A549 treated with CpdA at 1 μM for 4 hours (cell line): ENCODE measurements around the gene SCYL2. TPM values are rescaled to one million over a fixed set of nuclear protein-coding genes. Genes with fewer than 3 reads are reported as not detected.

Experiments
- total RNA-seq: library from RNA; stranded (reverse); fragments of 200-300 nt; extraction: Qiagen RNA extraction; gene quantifications from 5 replicates; pipeline ENCODE4 v1.2.3, GENCODE V29; 2022; ENCODE audit warnings: low read depth

The SCYL2 gene, protein sequence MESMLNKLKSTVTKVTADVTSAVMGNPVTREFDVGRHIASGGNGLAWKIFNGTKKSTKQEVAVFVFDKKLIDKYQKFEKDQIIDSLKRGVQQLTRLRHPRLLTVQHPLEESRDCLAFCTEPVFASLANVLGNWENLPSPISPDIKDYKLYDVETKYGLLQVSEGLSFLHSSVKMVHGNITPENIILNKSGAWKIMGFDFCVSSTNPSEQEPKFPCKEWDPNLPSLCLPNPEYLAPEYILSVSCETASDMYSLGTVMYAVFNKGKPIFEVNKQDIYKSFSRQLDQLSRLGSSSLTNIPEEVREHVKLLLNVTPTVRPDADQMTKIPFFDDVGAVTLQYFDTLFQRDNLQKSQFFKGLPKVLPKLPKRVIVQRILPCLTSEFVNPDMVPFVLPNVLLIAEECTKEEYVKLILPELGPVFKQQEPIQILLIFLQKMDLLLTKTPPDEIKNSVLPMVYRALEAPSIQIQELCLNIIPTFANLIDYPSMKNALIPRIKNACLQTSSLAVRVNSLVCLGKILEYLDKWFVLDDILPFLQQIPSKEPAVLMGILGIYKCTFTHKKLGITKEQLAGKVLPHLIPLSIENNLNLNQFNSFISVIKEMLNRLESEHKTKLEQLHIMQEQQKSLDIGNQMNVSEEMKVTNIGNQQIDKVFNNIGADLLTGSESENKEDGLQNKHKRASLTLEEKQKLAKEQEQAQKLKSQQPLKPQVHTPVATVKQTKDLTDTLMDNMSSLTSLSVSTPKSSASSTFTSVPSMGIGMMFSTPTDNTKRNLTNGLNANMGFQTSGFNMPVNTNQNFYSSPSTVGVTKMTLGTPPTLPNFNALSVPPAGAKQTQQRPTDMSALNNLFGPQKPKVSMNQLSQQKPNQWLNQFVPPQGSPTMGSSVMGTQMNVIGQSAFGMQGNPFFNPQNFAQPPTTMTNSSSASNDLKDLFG
- 16.7 to 22.6 TPM (median 20.4 TPM) in 5 replicates for total RNA-seq

DNA sequence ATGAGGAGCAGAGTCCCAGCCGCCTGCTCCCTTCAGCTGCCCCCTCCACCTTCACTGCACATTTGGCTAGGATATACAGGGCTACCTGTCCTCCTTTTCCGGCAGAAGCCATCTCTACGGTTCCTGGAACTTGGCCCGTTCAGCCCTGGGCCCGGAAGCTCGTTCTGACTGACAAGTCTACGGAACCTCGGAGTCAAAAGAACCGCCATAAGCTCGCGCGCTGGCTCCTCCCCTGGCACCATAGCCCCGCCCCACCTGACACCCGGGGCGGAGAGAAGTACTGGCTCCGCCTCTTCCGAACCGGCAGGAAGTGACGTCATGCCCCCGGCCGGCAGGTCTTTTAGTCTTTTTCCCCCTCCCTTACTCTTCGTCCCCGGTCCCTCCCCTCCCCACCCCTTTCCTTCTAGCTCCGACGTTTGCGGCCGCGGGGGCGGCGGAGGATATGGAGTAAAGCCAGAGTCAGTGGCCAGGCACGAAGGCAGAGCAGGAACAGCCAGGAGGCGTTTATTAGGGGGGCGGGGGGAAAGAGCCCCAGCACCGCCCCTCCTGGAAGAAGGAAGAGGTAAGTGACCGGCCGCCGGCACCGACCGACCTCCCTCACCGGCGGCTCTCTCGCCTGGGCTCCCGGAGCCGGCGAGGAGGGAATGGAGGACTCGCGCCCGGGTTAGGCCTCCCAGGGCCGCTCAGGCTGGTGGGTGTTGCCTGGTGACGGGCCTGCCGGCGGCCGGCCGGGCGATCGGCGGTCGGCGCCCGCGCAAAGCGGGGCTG is at the start of gene SCYL2, which contains the start of gene DEPDC4:
TSS of gene SCYL2 (plus strand) at position 343 of the 768 bp plus-strand sequence. CDS start 15,794 bp downstream, outside the sequence.
TSS of gene DEPDC4 (minus strand) at position 245 of the 768 bp plus-strand sequence. CDS start at position 242, 3 bp downstream.

DNA sequence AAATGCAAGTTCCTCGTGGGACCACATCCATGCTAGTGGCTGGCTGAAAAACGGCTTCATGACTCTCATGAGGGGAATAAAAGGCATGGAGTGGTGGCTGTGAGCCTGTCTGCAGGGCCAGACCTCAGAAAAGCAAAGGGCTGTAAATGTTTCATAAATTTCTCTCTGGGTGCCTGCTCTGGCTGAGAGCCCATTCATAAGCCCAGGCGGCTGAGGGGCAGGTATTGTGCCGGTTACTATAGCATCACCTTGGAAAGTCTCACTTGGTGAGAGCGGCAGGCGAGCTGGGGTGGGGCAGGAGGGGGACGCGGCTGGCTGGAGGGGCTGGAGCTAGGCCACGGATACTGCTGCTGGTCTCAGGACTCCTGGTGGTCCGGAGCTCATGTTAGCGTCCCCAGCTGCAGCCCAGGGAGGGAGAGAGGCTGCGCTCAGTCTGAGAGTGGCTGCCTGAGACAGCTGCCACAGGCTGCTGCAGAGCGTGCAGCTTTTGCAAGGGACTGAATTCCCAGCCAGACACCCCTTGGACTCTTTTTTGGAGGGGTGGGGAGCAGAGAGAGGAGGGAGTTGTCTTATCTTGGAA is 89.8 kb downstream of the SCYL2 start, which contains the start of gene SLC17A8:
TSS of gene SLC17A8 (plus strand) at position 431 of the 580 bp plus-strand sequence. CDS start 318 bp downstream, outside the sequence.

Other genes starting within 250 kb of the SCYL2 start
- gene BLTP3B, start 124.3 kb upstream of the SCYL2 start, total RNA-seq = 10.5 to 13.1 TPM (median 12.1 TPM) in 5 replicates
- 18.8 to 37.3 TPM (median 26.6 TPM) in 5 replicates for gene ACTR6, start 66.4 kb upstream of the SCYL2 start, total RNA-seq
- gene DEPDC4, start 98 bp upstream of the SCYL2 start, total RNA-seq = 1.3 to 2.2 TPM (median 1.5 TPM) in 5 replicates
- gene SLC17A8, start 89.9 kb downstream of the SCYL2 start, total RNA-seq = not detected in 5 replicates
- 0.05 to 0.23 TPM (median 0.09 TPM) in 3 of 5 replicates, not detected in the others for gene NR1H4, start 206.7 kb downstream of the SCYL2 start, total RNA-seq